ENCODE data around the gene EN2.

Gene EN2

GRCh38 chr7:155486783-155487508 lies 29.0 kb downstream of the EN2 start:
- DNase-seq (ENCODE audit: low read depth in 2 of 2) = no peak

GRCh38 chr7:155487509-155488482 lies 29.9 kb downstream of the EN2 start:
- no peak for DNase-seq (ENCODE audit: low read depth in 2 of 2)

- no peak for DNase-seq (ENCODE audit: low read depth in 2 of 2)
Observed at GRCh38 chr7:155488483-155489127, 30.7 kb downstream of the EN2 start.

GRCh38 chr7:155489158-155489840 lies 31.4 kb downstream of the EN2 start:
- DNase-seq (ENCODE audit: low read depth in 2 of 2) = no peak

GRCh38 chr7:155489862-155490696 lies 32.1 kb downstream of the EN2 start:
- no peak for DNase-seq (ENCODE audit: low read depth in 2 of 2)

GRCh38 chr7:155490697-155491628 lies 33.0 kb downstream of the EN2 start:
- DNase-seq (ENCODE audit: low read depth in 2 of 2) = no peak

- no peak for DNase-seq (ENCODE audit: low read depth in 2 of 2)
Observed at GRCh38 chr7:155491812-155492211, 33.9 kb downstream of the EN2 start.

- no peak for DNase-seq (ENCODE audit: low read depth in 2 of 2)
Observed at GRCh38 chr7:155493744-155494538, 36.0 kb downstream of the EN2 start.

- DNase-seq (ENCODE audit: low read depth in 2 of 2) = no peak
Observed at GRCh38 chr7:155494551-155494950, 36.6 kb downstream of the EN2 start.

GRCh38 chr7:155495440-155496248 lies 37.7 kb downstream of the EN2 start:
- no peak for DNase-seq (ENCODE audit: low read depth in 2 of 2)

GRCh38 chr7:155496267-155497005 lies 38.5 kb downstream of the EN2 start:
- DNase-seq (ENCODE audit: low read depth in 2 of 2) = no peak

GRCh38 chr7:155497149-155497901 lies 39.4 kb downstream of the EN2 start:
- no peak for DNase-seq (ENCODE audit: low read depth in 2 of 2)

GRCh38 chr7:155505422-155505793 lies 47.5 kb downstream of the EN2 start:
- DNase-seq (ENCODE audit: low read depth in 2 of 2) = no peak

- no peak for DNase-seq (ENCODE audit: low read depth in 2 of 2)
Observed at GRCh38 chr7:155506854-155507337, 49.0 kb downstream of the EN2 start.

- DNase-seq (ENCODE audit: low read depth in 2 of 2) = no peak
Observed at GRCh38 chr7:155507576-155507975, 49.6 kb downstream of the EN2 start.

Measured in stimulated activated CD4-positive, alpha-beta T cell treated with anti-CD3 and anti-CD28 coated beads, Interleukin-1b, Interleukin-23, amount 100 ng/mL, for 1 hour (primary cell).